ENCODE measurements around the gene ZFP36. TPM values are rescaled to one million over a fixed set of nuclear protein-coding genes. Genes with fewer than 3 reads are reported as not detected.

ZFP36 gene
- total RNA-seq, 4 donors from 2014 or later: 183 to 682 (median 309) TPM

GRCh38 chr19:39402346-39403300 is 4.0 kb upstream of the ZFP36 start:
- peaks cover 0 to 6% (median under 1%) of the 10 kb centered on the region in 3 donors for H3K36me3 ChIP-seq
- peak; percentile 93 to 97 (median 96) for DNase-seq
- peak overlapping the region; percentile 49 to 78 (median 57) for H3K4me3 ChIP-seq
- no peaks in the 10 kb centered on the region for H3K9me3 ChIP-seq
- TF ChIP-seq CTCF (IDR thresholded peaks at IDR 0.05) (no peak), POLR2A (IDR thresholded peaks at IDR 0.05) (peak in 1 of 2 donors; percentile 53)
- H3K27ac ChIP-seq: peak overlapping the region; percentile 98 to 100 (median 100)
- peaks cover 17 to 67% (median 56%) of the 10 kb centered on the region in 4 donors for H3K4me1 ChIP-seq
- H3K27me3 ChIP-seq: no peaks in the 10 kb centered on the region

GRCh38 chr19:39403331-39404312 is 3.0 kb upstream of the ZFP36 start:
- H3K9me3 ChIP-seq: no peaks in the 10 kb centered on the region
- peaks cover 0 to 16% (median 4%) of the 10 kb centered on the region in 3 donors for H3K36me3 ChIP-seq
- H3K4me1 ChIP-seq: peaks cover 12 to 58% (median 48%) of the 10 kb centered on the region in 4 donors
- H3K4me3 ChIP-seq: peak overlapping the region; percentile 49 to 78 (median 57)
- TF ChIP-seq CTCF (IDR thresholded peaks at IDR 0.05) (no peak), POLR2A (IDR thresholded peaks at IDR 0.05) (peak; percentile 49 to 91)
- DNase-seq: peak; percentile 98 to 99 (median 99)
- peak overlapping the region; percentile 98 to 100 (median 100) for H3K27ac ChIP-seq
- H3K27me3 ChIP-seq: no peaks in the 10 kb centered on the region

- H3K27ac ChIP-seq: peak overlapping the region; percentile 98 to 100 (median 100)
- peak in 1 of 3 donors; percentile 55 for DNase-seq
- H3K36me3 ChIP-seq: peaks cover 0 to 20% (median 4%) of the 10 kb centered on the region in 3 donors
- no peak for TF ChIP-seq CTCF (IDR thresholded peaks at IDR 0.05)
- no peak for TF ChIP-seq POLR2A (IDR thresholded peaks at IDR 0.05)
- H3K4me1 ChIP-seq: peaks cover 9 to 48% (median 40%) of the 10 kb centered on the region in 4 donors
- no peaks in the 10 kb centered on the region for H3K27me3 ChIP-seq
- H3K9me3 ChIP-seq: no peaks in the 10 kb centered on the region
- peak overlapping the region in 2 of 4 donors; percentile 78 to 96 for H3K4me3 ChIP-seq
These were observed 1.2 kb upstream of the ZFP36 start for GRCh38 chr19:39405261-39405957.

GRCh38 chr19:39405958-39406655 is 540 bp upstream of the ZFP36 start:
- no peaks in the 10 kb centered on the region for H3K27me3 ChIP-seq
- peak overlapping the region; percentile 78 to 96 (median 92) for H3K4me3 ChIP-seq
- no peaks in the 10 kb centered on the region for H3K9me3 ChIP-seq
- peaks cover 5 to 48% (median 38%) of the 10 kb centered on the region in 4 donors for H3K4me1 ChIP-seq
- peaks cover 0 to 20% (median 4%) of the 10 kb centered on the region in 3 donors for H3K36me3 ChIP-seq
- H3K27ac ChIP-seq: peak overlapping the region; percentile 98 to 100 (median 100)
- TF ChIP-seq CTCF (IDR thresholded peaks at IDR 0.05) (no peak), POLR2A (IDR thresholded peaks at IDR 0.05) (peak in 1 of 2 donors; percentile 49)
- peak in 2 of 3 donors; percentile 95 to 96 for DNase-seq
